H9 (cell line): ENCODE data around the gene S100A16. TPM values are rescaled to one million over a fixed set of nuclear protein-coding genes. Genes with fewer than 3 reads are reported as not detected.

Source experiments
- DNase-seq: peaks from one replicate; pipeline ENCODE4 v3.0.0-alpha.2; 2017
- H2AFZ ChIP-seq: one replicate; pipeline ENCODE4 v1.6.1; 2013; ENCODE audit warnings: mild to moderate bottlenecking, low read length, control low read depth, moderate library complexity
- H2AK5ac ChIP-seq: 2 replicates; pipeline ENCODE4 v1.6.1; 2013; ENCODE audit warnings: low read length, control low read depth, mixed read lengths; ENCODE audit not compliant: insufficient read length
- H2BK120ac ChIP-seq: one replicate; pipeline ENCODE4 v1.6.1; 2013; ENCODE audit warnings: low read depth, mild to moderate bottlenecking, low read length, control low read depth, inconsistent platforms; ENCODE audit not compliant: poor library complexity, severe bottlenecking
- H2BK12ac ChIP-seq: 2 replicates; pipeline ENCODE4 v1.6.1; 2013; ENCODE audit warnings: low read length, control low read depth, mixed read lengths, low read depth; ENCODE audit not compliant: insufficient read length
- H2BK15ac ChIP-seq: 2 replicates; pipeline ENCODE4 v1.6.1; 2013; ENCODE audit warnings: low read depth, low read length, control low read depth
- H2BK20ac ChIP-seq: one replicate; pipeline ENCODE4 v1.6.1; 2013; ENCODE audit warnings: low read depth, mild to moderate bottlenecking, low read length, control low read depth, inconsistent platforms; ENCODE audit not compliant: poor library complexity, severe bottlenecking
- H2BK5ac ChIP-seq: 2 replicates; pipeline ENCODE4 v1.6.1; 2013; ENCODE audit warnings: low read length, control low read depth, mixed read lengths; ENCODE audit not compliant: insufficient read length
- H3K14ac ChIP-seq: 2 replicates; pipeline ENCODE4 v1.6.1; 2013; ENCODE audit warnings: low read length, control low read depth; ENCODE audit not compliant: insufficient read depth
- H3K18ac ChIP-seq: 2 replicates; pipeline ENCODE4 v1.6.1; 2013; ENCODE audit warnings: low read depth, mild to moderate bottlenecking, mixed read lengths, low read length, control low read depth; ENCODE audit not compliant: insufficient read length
- H3K23ac ChIP-seq: 2 replicates; pipeline ENCODE4 v1.6.1; 2013; ENCODE audit warnings: low read length, control low read depth, mixed read lengths, low read depth; ENCODE audit not compliant: insufficient read length
- H3K23me2 ChIP-seq: 2 replicates; pipeline ENCODE4 v1.6.1; 2013; ENCODE audit warnings: low read depth, mild to moderate bottlenecking, mixed read lengths, low read length, control low read depth; ENCODE audit not compliant: insufficient read length, poor library complexity, severe bottlenecking
- H3K27ac ChIP-seq: 2 replicates; pipeline ENCODE4 v1.5.1; 2013; ENCODE audit warnings: low read length, control low read depth, mixed read lengths, low read depth; ENCODE audit not compliant: insufficient read length
- H3K27me3 ChIP-seq: 2 replicates; pipeline ENCODE4 v1.6.1; 2013; ENCODE audit warnings: low read length, control low read depth, inconsistent platforms; ENCODE audit not compliant: insufficient read depth
- H3K4ac ChIP-seq: 2 replicates; pipeline ENCODE4 v1.6.1; 2013; ENCODE audit warnings: low read depth, mild to moderate bottlenecking, control low read depth, inconsistent platforms, low read length, moderate library complexity
- H3K4me1 ChIP-seq: 2 replicates; pipeline ENCODE4 v1.6.1; 2013; ENCODE audit warnings: low read length, control low read depth, inconsistent platforms; ENCODE audit not compliant: insufficient read depth
- H3K4me2 ChIP-seq: 2 replicates; pipeline ENCODE4 v1.6.1; 2013; ENCODE audit warnings: low read length, control low read depth, mixed read lengths; ENCODE audit not compliant: insufficient read length, insufficient read depth
- H3K56ac ChIP-seq: 2 replicates; pipeline ENCODE4 v1.6.1; 2013; ENCODE audit warnings: low read depth, mild to moderate bottlenecking, mixed read lengths, low read length, control low read depth; ENCODE audit not compliant: insufficient read length
- H3K79me1 ChIP-seq: 2 replicates; pipeline ENCODE4 v1.6.1; 2013; ENCODE audit warnings: low read depth, mild to moderate bottlenecking, moderate library complexity, low read length, control low read depth, inconsistent platforms; ENCODE audit not compliant: insufficient read depth, poor library complexity, severe bottlenecking
- H3K79me2 ChIP-seq: 2 replicates; pipeline ENCODE4 v1.6.1; 2013; ENCODE audit warnings: low read length, control low read depth, inconsistent platforms; ENCODE audit not compliant: insufficient read depth
- H3K9ac ChIP-seq: 2 replicates; pipeline ENCODE4 v1.6.1; 2013; ENCODE audit warnings: low read length, control low read depth, mixed read lengths; ENCODE audit not compliant: insufficient read length; ENCODE audit errors: extremely low read depth
- H3K9me3 ChIP-seq: one replicate; pipeline ENCODE4 v1.6.1; 2013; ENCODE audit warnings: low read depth, low read length, inconsistent platforms; ENCODE audit not compliant: control insufficient read depth
- H3T11ph ChIP-seq: one replicate; pipeline ENCODE4 v1.6.1; 2013; ENCODE audit warnings: mild to moderate bottlenecking, low read length, control low read depth, inconsistent platforms
- H4K20me1 ChIP-seq: one replicate; pipeline ENCODE4 v1.6.1; 2013; ENCODE audit not compliant: control insufficient read depth, insufficient read length, insufficient read depth
- H4K5ac ChIP-seq: 2 replicates; pipeline ENCODE4 v1.6.1; 2013; ENCODE audit warnings: low read depth, mild to moderate bottlenecking, mixed read lengths, low read length, control low read depth; ENCODE audit not compliant: insufficient read length
- H4K8ac ChIP-seq: replicated peaks from 2 replicates; pipeline ENCODE4 v1.6.1; 2013; ENCODE audit warnings: low read length, control low read depth, mixed read lengths, low read depth; ENCODE audit not compliant: insufficient read length
- H4K91ac ChIP-seq: 2 replicates; pipeline ENCODE4 v1.6.1; 2013; ENCODE audit warnings: low read depth, mild to moderate bottlenecking, moderate library complexity, mixed read lengths, low read length, control low read depth; ENCODE audit not compliant: insufficient read length
- H3K27ac Mint-ChIP-seq, 3 experiments: 2 replicates in 2 of 3; 3 replicates in 1 of 3; pipeline ENCODE4 v1.8.0; 2020 to 2021; ENCODE audit warnings: mixed read lengths in 3 of 3, mild to moderate bottlenecking in 1 of 3, moderate library complexity in 1 of 3
- H3K27me3 Mint-ChIP-seq: 2 replicates; pipeline ENCODE4 v1.8.0; 2021; ENCODE audit warnings: low read depth, mild to moderate bottlenecking, moderate library complexity, mixed read lengths
- H3K36me3 Mint-ChIP-seq, 3 experiments: 2 replicates in 2 of 3; 3 replicates in 1 of 3; pipeline ENCODE4 v1.8.0; 2020 to 2021; ENCODE audit warnings: low read depth in 3 of 3, mixed read lengths in 3 of 3; ENCODE audit not compliant: insufficient read depth in 1 of 3
- H3K4me1 Mint-ChIP-seq, 2 experiments: 2 replicates each; pipeline ENCODE4 v1.8.0; 2020; ENCODE audit warnings: mixed read lengths in 2 of 2
- H3K4me3 Mint-ChIP-seq, 2 experiments: 2 replicates in 1 of 2; 3 replicates in 1 of 2; pipeline ENCODE4 v1.8.0; 2020 to 2021; ENCODE audit warnings: mild to moderate bottlenecking in 2 of 2, mixed read lengths in 2 of 2, moderate library complexity in 1 of 2
- H3K9me3 Mint-ChIP-seq, 2 experiments: 2 replicates in 1 of 2; 3 replicates in 1 of 2; pipeline ENCODE4 v1.8.0; 2020; ENCODE audit warnings: mild to moderate bottlenecking in 2 of 2, mixed read lengths in 2 of 2, moderate library complexity in 1 of 2
- CTCF ChIP-seq: fragments of 200-600 bp; sonication (generic); conservative IDR thresholded peaks from 3 replicates; pipeline ENCODE4 v1.8.0; 2021; ENCODE audit warnings: antibody characterized with exemption, mild to moderate bottlenecking
- WGBS: extraction: QIAGEN DNeasy Blood & Tissue Kit; methylation state at CpG from one replicate; pipeline ENCODE4 v1.1.7; 2013; ENCODE audit warnings: missing lambda C conversion rate, low lambda C conversion rate, mixed read lengths; ENCODE audit not compliant: insufficient read length; ENCODE audit errors: extremely low coverage; 5-methylcytosine and 5-hydroxymethylcytosine counted together
- total RNA-seq: library from RNA; stranded (reverse); gene quantifications from 2 replicates; pipeline ENCODE4 v1.2.1, GENCODE V29; 2021

Gene S100A16
- total RNA-seq, 1 experiment from 2014 or later: 8.0 TPM

GRCh38 chr1:153560241-153560640, 52.7 kb downstream of the S100A16 start:
- no peak overlapping the region for H3K23ac ChIP-seq
- no peak overlapping the region for H3K18ac ChIP-seq
- no peak for TF ChIP-seq CTCF
- H3K27me3 ChIP-seq: no peaks in the 10 kb centered on the region
- H3K4ac ChIP-seq: no peak overlapping the region
- H3K23me2 ChIP-seq: no peaks in the 10 kb centered on the region
- Mint-ChIP-seq H3K4me3 (no peak overlapping the region), H3K36me3 (no peaks in the 10 kb centered on the region), H3K27ac (no peak overlapping the region), H3K9me3 (no peaks in the 10 kb centered on the region), H3K4me1 (peaks cover under 1% of the 10 kb centered on the region in 2 experiments; a peak in 2 of 4 replicates), H3K27me3 (no peaks in the 10 kb centered on the region)
- no peak for DNase-seq
- no peak overlapping the region for H2BK12ac ChIP-seq
- H3K9ac ChIP-seq: no peak overlapping the region
- H3K56ac ChIP-seq: no peak overlapping the region
- no peak overlapping the region for H3K27ac ChIP-seq
- WGBS: no CpG with 5 or more reads among the region's 2 CpGs
- no peak overlapping the region for H2BK120ac ChIP-seq
- no peak overlapping the region for H3T11ph ChIP-seq
- no peak overlapping the region for H4K91ac ChIP-seq
- no peaks in the 10 kb centered on the region for H3K9me3 ChIP-seq
- no peak overlapping the region for H2AFZ ChIP-seq
- H3K4me2 ChIP-seq: no peak overlapping the region
- H3K79me1 ChIP-seq: no peaks in the 10 kb centered on the region
- H2BK20ac ChIP-seq: no peak overlapping the region
- no peak overlapping the region for H2BK15ac ChIP-seq
- H4K8ac ChIP-seq: no peak overlapping the region
- no peak overlapping the region for H3K14ac ChIP-seq
- no peaks in the 10 kb centered on the region for H3K4me1 ChIP-seq
- H2AK5ac ChIP-seq: no peak overlapping the region
- H3K79me2 ChIP-seq: no peaks in the 10 kb centered on the region
- no peak overlapping the region for H4K5ac ChIP-seq
- no peak overlapping the region for H2BK5ac ChIP-seq
- no peaks in the 10 kb centered on the region for H4K20me1 ChIP-seq
